ENCODE measurements around the gene BOLA1.
"Not testable (repeated sequence)": the region's sequence is repeated elsewhere in the genome, so short reads cannot be mapped to it uniquely, and the experiment has no call there.

DNA sequence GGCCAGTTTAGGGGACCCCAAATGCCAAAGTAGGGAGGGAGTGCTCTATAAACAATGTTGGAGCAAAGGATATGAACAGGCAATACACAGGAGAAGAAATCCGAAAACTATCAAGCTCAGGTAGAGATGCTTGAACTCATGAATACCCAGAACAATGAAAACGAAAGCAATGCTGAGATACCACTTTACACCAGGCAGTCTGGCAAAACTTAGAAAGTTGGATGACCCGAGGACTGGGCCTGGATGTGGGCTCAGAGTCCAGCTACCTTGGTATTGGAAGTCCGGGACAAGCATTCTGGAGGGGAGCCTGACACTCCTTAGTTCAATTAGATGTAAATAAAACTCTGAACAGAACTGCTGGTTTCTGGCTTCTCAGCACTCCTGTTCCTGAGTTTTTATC, 26.3 kb upstream of the BOLA1 start:
- TF ChIP-seq, protein P1, sequence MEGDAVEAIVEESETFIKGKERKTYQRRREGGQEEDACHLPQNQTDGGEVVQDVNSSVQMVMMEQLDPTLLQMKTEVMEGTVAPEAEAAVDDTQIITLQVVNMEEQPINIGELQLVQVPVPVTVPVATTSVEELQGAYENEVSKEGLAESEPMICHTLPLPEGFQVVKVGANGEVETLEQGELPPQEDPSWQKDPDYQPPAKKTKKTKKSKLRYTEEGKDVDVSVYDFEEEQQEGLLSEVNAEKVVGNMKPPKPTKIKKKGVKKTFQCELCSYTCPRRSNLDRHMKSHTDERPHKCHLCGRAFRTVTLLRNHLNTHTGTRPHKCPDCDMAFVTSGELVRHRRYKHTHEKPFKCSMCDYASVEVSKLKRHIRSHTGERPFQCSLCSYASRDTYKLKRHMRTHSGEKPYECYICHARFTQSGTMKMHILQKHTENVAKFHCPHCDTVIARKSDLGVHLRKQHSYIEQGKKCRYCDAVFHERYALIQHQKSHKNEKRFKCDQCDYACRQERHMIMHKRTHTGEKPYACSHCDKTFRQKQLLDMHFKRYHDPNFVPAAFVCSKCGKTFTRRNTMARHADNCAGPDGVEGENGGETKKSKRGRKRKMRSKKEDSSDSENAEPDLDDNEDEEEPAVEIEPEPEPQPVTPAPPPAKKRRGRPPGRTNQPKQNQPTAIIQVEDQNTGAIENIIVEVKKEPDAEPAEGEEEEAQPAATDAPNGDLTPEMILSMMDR (IDR thresholded peaks at IDR 0.05) = not testable (repeated sequence)
- not testable (repeated sequence) for TF ChIP-seq POLR2A (IDR thresholded peaks at IDR 0.05)
